ENCODE measurements around the gene KCNH2.

Gene KCNH2

GRCh38 chr7:150934045-150934766, 43.9 kb downstream of the KCNH2 start:
- TF ChIP-seq CTCF (IDR thresholded peaks at IDR 0.05; ENCODE audit: poor library complexity, severe bottlenecking): no peak
- no peak for DNase-seq (ENCODE audit: low spot score)
- H3K9me3 ChIP-seq (ENCODE audit: severe bottlenecking): no peaks in the 10 kb centered on the region

GRCh38 chr7:150931199-150931869, 46.8 kb downstream of the KCNH2 start:
- Histone ChIP-seq H3K36me3 (ENCODE audit: low read depth) (no peaks in the 10 kb centered on the region), H3K27ac (ENCODE audit: poor library complexity, severe bottlenecking) (no peak overlapping the region), H3K9me3 (ENCODE audit: severe bottlenecking) (no peaks in the 10 kb centered on the region), H3K4me3 (ENCODE audit: severe bottlenecking) (no peak overlapping the region), H3K27me3 (ENCODE audit: insufficient read depth, poor library complexity, severe bottlenecking) (no peaks in the 10 kb centered on the region), H3K4me1 (ENCODE audit: insufficient read depth, poor library complexity, severe bottlenecking) (no peaks in the 10 kb centered on the region)
- DNase-seq (ENCODE audit: low spot score) (no peak), ATAC-seq (ENCODE audit: low read depth) (no peak)
- TF ChIP-seq CTCF (IDR thresholded peaks at IDR 0.05; ENCODE audit: poor library complexity, severe bottlenecking): no peak

More at GRCh38 chr7:150934045-150934766, 43.9 kb downstream of the KCNH2 start:
- no peak overlapping the region for H3K4me3 ChIP-seq (ENCODE audit: severe bottlenecking)
- no peaks in the 10 kb centered on the region for H3K27me3 ChIP-seq (ENCODE audit: insufficient read depth, poor library complexity, severe bottlenecking)
- no peaks in the 10 kb centered on the region for H3K36me3 ChIP-seq (ENCODE audit: low read depth)
- H3K4me1 ChIP-seq (ENCODE audit: insufficient read depth, poor library complexity, severe bottlenecking): peaks cover 16% of the 10 kb centered on the region
- ATAC-seq (ENCODE audit: low read depth): no peak
- no peak overlapping the region for H3K27ac ChIP-seq (ENCODE audit: poor library complexity, severe bottlenecking)

GRCh38 chr7:150928541-150928940, 49.6 kb downstream of the KCNH2 start:
- no peak for DNase-seq (ENCODE audit: low spot score)
- Histone ChIP-seq H3K27ac (ENCODE audit: poor library complexity, severe bottlenecking) (no peak overlapping the region), H3K4me1 (ENCODE audit: insufficient read depth, poor library complexity, severe bottlenecking) (no peaks in the 10 kb centered on the region), H3K27me3 (ENCODE audit: insufficient read depth, poor library complexity, severe bottlenecking) (no peaks in the 10 kb centered on the region), H3K9me3 (ENCODE audit: severe bottlenecking) (no peaks in the 10 kb centered on the region), H3K4me3 (ENCODE audit: severe bottlenecking) (no peak overlapping the region), H3K36me3 (ENCODE audit: low read depth) (no peaks in the 10 kb centered on the region)
- no peak for TF ChIP-seq CTCF (IDR thresholded peaks at IDR 0.05; ENCODE audit: poor library complexity, severe bottlenecking)
- ATAC-seq (ENCODE audit: low read depth): no peak

GRCh38 chr7:150927956-150928344, 50.2 kb downstream of the KCNH2 start:
- H3K4me1 ChIP-seq (ENCODE audit: insufficient read depth, poor library complexity, severe bottlenecking): no peaks in the 10 kb centered on the region
- DNase-seq (ENCODE audit: low spot score) (no peak), ATAC-seq (ENCODE audit: low read depth) (no peak; the same call in 2 of the 3 replicates)
- no peak overlapping the region for H3K4me3 ChIP-seq (ENCODE audit: severe bottlenecking)
- H3K36me3 ChIP-seq (ENCODE audit: low read depth): no peaks in the 10 kb centered on the region
- H3K27ac ChIP-seq (ENCODE audit: poor library complexity, severe bottlenecking): no peak overlapping the region
- TF ChIP-seq CTCF (IDR thresholded peaks at IDR 0.05; ENCODE audit: poor library complexity, severe bottlenecking): no peak
- H3K27me3 ChIP-seq (ENCODE audit: insufficient read depth, poor library complexity, severe bottlenecking): no peaks in the 10 kb centered on the region
- no peaks in the 10 kb centered on the region for H3K9me3 ChIP-seq (ENCODE audit: severe bottlenecking)

All from RWPE2 (cell line).